ENCODE measurements around the gene MMADHC.

Gene MMADHC

DNA sequence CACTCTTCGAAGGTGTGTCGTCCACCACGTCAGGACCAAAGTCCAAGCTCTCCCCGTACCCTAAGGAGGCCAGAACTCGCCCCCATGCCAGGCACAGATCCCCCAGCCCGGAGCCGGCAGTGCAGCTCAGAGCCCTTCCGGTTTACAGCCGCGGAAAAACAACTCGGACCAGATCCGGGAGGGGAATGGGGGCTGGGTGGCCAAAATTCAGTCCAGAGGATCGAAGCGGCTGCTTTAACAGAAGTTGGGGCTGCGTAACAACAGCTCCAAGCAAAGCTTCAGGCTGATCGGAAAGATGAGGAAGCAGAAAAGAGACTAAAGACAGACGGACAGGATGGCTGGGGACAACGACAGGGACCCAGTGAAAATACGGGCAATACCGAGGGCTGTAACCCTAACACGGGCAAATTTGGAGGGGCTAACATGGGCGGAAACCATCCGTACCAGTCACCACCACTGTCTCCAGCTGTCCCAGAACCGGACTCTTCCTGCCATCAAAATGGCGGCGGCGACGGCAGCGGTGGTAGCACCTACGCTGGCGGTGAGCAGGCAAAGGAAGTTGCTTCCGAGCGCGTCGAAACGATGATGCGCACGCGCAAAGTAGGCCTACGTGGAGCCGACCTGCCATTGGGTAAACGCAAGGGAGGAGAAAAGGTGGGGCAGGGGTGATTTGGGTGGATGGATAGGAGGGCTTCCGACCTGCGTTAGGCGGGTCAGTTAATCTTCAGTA, at the start of gene MMADHC:
MMADHC (minus strand) TSS at position 556 of the 730 bp plus-strand sequence. CDS start 678 bp downstream, outside the sequence.
- peak; percentile 93 for DNase-seq

DNA sequence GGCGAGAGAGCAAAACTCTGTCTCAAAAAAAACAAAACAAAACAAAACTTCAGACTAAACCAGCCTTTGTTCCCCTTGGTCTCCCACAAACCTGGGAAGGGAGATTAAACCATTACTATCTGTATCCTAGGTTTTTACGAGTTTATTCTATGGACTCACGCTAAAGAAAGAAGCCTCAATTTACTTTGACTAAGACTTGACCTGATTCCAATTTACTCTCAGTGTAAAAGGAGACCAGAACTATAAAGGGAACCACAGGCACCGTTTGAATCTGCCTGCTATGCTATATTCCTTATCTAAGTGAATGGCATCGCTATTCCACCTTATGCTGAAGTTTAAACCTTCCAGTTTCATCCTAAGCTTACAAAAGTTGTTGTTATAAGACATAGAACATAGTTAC, 46.5 kb upstream of the MMADHC start:
- no peak for DNase-seq

DNA sequence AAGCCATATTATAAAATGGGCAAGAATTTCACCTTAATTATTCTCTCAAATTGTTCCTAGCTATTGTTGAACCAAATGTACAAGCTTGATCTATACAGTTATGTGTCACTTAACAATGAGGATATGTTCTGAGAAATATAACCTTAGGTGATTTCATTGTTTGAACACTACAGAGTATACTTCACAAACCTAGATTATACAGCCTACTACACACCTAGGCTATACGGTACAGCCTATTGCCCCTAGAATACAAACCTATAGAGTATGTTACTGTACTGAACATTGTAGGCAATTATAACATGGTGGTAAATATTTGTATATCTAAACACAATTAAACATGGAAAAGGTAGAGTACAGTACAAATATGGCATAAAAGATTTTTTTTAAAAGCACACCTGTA, 42.9 kb upstream of the MMADHC start:
- DNase-seq, result no peak

DNA sequence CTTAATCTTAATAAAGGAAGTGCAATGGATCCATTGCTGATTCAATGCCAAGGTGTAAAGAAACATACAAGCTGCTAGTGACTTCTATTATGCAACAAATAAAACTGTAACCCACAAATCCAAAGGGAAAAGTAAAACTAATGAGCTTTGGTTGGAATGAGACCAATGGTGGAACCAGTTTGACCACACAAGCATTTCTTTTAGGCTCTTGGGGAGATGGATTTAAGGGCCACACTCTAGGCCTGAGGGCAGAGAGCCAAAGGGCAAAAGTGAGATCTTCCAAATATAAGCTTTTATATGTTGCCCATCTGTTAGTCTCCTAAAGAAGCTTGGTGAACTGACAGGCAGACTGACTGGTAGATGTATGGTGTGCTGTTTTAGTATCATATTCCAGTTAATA, 41.5 kb upstream of the MMADHC start:
- no peak for DNase-seq

DNA sequence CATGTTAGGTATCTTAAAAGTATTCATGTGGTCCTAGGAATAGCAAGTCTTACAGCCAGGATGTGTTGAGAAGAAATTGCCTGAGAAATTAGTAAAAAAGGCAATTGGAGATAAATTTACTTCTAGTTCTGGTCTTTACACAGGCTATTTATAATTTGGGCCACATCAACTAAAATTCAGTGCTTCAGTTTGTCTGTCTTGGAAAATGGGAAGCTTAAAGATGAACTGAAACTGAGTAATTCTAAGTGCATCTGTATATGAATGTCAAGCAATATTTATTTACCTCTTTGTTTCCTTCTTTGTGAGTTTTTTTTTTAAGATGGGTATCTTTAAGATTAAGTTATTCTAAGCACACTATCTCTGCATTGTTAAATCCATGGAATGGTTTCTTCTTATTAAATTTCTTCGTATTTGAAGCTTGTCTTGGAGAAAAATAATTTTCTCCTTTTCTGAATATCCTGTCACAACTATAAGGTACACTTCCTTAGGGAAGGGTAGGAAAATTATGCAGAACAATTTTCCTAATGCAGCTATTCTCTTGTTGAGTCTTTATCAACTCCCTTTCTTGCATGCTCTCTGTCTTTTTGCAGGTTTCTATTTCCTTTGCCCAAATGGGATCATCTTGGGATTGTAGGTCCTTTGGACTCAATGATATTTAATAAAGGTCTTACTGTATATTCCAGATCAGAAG, 39.7 kb upstream of the MMADHC start:
- DNase-seq, result no peak

DNA sequence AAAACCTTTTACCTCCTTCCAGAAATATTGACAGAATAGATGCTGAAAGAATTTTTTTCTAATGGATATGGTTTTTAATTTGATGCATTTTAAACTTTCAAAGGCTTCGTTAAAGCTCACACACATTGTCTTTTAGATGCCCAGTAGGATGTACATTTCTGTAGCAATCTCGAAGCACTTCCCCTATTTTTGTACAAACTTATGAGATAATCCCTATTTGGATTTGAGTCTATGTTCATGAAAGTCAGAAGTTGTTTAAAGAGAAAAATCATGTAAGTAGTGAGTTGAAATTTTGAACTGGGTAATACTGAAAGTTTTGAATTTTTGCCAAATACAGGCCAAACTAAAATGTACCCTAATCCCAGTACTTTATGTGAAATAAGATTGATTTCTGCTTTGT, 38.1 kb upstream of the MMADHC start:
- DNase-seq, result no peak

DNA sequence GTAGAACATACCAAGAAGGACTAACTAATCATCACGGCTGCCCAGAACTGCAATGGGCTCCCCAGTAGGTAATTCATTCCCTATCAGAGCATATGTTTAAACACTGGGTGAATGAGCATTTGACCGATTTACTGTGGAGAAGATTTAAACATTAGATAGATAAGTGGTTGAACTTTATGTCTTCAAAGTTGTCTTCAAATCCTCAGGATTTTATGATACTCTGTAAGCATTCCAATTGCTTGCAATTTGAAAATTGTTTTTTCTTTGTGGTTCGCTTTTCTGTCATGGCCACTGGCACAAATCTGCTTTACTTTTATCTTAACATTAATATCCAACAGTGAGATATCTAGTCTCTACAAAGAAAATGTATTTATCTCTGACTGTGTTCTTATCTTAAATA, 37.7 kb upstream of the MMADHC start:
- no peak for DNase-seq

DNA sequence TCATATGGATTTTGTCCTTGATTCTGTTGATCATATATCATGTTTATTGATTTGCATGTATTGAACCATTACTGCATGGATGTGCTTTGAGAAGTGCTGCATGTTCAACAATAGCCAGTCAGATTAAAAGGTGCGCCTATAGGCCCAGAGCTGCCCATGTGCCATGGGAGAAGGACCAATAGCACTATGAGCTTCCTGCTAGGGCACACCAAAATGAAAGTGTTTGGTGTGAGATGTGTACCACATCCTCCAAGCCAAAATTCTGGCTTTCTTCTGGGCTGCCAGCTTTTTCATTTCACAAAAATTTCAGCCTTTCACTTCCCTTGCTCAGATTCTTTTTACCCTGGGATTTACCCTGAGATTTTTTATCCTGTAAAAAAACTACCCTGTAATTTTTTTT, 34.8 kb upstream of the MMADHC start:
- no peak for DNase-seq

DNA sequence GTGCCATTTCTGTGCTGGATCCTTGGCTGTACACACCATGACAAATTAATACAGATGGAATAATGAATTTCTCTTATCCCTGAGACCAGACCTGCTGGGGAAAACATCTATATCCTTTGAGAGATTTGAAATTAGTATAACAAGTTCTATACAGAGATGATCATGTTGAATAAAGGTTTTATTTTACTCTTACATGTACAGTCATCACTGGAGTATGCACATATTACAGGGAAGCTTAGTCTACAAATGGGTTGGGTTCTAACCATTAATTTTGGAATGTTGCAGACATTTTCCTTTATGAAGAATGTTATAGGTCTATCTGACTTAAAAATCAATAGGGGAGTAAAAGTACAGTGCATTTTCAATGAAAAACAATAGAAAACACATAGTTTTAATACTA, 29.9 kb upstream of the MMADHC start:
- no peak for DNase-seq

DNA sequence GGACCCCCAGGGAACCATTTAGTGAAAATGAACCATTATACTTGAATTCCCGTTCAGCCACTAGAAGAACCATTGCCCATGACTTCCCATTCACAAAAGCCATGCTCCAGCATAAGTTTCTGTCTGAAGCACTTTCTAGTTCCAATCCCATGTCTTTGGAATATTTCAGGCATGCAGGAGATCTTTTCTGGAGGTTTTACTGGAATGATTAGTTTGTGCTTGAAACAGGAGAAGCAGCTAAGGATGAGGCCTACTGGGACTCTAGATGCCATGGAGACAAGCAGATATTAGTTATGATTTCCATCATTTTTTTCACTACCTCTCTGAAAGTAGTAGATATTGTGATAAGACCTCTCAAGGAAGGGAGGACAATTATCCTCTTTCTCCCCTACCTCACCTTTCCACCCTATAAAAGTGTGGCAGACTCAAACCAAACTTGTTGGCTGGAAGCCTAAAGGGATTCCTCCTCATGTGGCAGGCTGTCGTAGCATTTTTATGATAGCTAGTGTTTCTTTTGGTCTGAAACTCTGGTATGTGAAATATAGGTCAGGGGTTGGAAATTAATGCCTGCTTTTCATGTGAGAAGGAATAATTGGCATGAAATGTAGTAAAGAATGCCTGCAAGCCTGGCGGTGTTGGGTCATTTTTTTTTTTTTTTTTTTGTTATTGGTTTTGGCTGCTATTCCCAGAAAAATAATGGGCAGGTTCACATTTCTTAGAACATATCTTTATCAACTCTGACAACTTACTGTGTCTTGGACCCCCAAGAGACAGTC, 29.3 kb upstream of the MMADHC start:
- no peak for DNase-seq

DNA sequence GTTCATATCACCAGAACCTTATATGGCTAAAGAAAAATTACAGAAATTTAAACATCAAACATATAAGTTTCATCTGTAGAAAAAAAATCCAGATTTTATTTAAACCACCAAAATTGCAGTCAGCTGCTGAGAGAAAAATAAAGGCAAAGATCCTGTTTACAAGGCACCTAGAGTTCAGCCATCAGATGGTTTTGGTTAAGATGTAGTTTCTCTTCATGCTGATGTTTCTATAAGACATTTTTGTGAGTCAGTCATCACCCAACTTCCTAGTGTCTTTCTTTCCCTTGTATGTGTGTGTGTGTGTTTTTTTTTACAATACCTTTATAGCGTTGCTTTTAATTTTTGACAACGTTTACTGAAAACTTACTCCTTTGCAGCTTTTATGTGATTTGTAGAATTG, 26.1 kb upstream of the MMADHC start:
- DNase-seq, result no peak

DNA sequence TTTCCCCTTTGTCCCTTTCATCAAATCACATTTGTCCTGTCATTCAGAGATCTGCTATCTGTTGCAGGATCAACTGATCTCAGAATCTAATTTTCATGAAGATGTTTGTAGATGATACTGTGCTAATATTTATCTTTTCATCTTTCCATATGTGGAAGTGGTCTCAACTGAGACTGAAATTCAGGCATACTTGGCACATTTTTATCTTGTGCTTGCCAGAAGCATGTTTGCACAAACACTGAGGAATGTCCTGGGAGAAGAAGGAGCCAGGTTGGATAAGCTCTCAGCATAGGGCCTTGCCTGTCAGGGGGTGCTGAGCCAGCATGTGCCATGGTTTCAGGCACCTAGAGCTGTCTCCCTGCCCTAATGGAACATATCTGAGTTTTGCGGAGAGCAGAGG, 24.5 kb upstream of the MMADHC start:
- no peak for DNase-seq

DNA sequence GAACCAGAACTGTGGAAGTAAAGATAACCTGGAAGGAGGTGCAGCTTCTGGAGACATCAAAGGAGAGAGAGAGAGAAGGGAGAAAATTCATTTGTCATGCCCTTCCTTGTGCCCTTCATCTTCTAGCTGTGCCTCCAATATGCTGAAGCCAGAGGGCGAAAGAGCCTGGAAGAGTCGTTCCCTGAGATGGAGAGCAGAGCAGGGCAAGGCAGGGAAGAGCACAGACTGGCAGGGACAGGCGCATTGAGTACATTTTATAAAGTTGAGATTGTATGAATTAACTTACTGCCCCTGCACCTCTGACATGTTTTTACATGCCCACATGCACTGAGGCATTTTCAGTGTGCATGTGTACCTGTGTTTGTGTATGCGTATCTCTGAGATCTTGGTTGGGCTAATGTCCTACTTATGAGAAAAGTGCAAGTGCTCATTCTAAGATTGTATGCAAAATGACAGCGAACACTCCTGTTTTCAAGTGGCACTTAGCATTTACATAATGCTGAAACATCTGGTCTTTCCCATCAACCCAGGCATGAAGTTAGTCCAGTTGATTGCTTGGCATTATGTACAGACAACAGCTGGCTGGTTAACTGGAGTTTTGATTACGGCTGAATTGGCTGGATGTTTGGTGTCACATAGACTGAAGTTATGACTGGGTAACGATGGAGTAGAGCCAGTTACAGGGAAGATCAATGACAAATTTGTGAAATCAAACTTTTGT, 23.7 kb upstream of the MMADHC start:
- no peak for DNase-seq

DNA sequence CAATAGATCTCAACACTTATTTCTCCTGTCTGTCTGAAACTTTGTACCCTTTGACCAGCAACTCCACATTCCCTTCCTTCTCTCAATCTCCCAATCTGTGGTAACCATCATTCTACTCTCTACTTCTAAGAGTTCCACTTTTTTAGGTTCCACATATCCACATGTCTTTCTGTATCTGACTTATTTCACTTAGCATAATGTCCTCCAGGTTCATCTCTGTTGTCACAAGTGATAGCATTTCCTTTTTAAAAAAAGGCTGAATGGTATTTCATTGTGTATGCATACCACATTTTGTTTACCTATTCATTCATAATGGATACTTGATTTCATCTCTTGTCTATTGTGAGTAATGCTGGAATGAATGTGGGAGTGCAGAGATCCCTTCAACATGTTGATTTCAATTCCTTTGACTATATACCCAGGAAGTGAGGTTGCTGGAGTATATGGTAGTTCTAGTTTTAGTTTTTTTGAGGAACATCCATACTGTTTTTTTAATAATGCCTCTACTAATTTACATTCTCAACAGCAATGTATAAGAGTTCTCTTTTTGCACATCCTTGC, 18.8 kb upstream of the MMADHC start:
- no peak for DNase-seq

DNA sequence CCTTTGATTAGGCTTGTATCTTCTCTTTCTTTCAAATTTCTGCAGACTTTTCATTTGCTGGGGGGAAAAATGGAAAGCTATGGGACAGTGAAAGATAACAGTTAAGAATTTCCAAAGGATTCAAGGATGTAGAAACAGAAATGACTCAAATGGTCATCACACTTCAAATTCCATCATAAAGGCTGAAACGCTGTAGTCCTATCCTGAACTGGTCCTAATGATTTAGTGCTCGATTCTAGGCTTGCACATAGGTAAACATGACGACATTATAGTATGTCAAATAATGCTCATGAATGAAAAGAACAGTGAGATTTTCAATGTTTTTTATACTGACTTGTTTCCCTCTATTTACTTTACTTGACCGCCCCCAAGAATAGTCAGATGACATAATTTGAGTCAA, 15.7 kb upstream of the MMADHC start:
- DNase-seq, result no peak

DNA sequence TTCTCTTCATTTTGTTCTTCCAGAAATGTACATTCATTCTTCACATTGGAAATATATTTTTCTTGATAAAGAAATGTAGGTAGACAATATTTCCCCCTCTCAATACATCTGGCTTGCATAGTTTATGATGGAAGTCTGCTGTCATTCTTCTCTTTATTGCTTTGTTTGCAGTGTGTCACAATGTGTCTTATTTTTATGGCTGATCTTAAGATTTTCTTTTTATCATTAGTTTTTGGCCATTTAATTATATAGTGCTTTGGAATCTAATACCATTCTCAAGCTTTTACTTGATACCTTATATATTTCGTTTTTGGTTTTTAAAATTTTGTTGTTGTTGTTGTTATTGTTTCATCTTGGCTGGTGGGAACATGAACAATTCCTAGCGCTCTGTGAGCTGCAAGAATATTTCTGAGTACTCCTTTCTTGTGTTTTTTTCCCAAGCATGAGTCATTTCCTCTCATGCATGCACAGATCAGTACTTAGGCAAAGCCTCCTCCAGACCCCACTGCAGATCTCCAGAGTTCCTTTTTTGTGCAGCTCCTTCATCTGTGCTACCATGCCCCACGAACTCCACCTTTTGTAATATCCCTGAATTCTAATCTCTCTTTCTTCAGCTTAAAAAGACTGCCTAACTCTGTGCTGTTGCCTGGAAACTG, 13.7 kb upstream of the MMADHC start:
- DNase-seq, result no peak

DNA sequence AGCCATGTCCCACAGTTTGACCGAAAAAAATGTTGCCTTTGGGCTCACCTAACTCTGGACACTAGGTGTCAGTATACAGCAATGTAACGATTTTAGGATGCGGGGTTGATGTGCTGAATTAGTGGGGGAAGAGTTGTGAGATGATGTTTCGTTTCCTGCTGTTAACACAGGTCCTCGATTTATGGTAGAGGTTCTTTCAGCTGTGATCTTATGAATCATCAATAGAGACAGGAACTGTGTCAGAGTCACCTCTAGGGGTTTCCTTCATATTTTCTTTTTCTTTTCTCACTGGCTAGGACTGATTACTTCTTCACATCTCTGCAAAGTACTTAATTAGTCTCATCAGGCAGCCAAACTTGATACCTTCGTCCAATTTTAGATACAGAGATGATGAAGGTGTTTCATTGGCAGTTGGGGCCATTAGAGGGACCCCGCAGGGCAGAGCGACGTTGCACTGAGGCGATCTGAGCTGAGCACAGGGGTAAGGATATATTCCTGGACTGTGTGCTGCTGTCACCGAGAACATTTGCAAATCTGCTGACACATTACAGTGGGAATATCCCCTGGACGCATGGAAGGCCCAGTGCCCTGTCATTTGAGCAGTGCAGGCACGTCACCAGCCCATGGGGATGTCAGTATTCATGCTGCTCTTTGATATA, 10.2 kb upstream of the MMADHC start:
- DNase-seq, result peak; percentile 90

DNA sequence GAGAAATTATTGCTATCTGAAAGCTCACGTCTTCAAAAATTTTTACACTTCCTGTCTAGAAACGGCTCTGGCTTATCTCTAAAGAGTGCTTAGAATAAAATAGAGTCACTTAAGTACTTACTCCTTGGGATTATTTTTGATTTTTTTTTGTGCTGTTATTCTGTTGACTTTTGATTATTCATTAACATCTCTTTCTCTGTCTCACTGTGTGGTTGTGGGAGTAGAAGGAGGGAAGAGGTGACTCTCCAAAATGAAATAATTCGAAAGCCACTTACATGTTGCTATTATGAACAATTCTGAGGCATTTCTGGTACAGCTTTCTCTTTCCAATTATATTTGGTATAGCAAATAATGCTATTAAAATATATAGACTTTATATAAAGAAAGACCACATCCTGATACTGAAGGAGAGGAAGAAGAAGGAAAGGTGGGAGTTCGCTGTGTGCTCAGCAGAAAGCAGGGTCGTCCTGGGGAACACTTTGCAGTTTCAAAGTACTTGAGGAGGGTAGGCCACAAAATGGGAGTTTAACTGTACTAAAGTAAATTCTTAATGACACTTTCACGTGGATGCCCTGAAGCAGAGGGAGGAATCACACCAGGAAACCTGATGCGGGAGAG, 9.6 kb upstream of the MMADHC start:
- DNase-seq, result no peak

DNA sequence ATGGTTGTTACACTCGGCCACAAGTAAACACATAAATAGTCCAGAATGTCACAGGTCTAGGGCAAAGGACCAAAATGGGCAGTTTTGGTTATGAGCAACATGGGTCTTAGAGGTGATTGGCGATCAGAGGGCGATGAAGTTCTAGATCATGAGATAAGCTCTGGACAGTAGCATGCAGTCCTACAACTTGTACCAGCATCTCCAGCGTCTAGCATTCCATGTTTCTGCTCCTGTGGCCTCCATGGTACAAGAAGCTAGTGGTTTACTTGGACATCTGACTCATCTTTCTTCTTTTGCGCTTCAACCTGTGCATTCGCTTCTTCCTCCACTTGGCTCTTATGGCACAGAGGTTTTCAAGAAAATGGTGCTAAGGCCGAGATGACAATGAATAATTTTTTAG, 8.9 kb upstream of the MMADHC start:
- no peak for DNase-seq

DNA sequence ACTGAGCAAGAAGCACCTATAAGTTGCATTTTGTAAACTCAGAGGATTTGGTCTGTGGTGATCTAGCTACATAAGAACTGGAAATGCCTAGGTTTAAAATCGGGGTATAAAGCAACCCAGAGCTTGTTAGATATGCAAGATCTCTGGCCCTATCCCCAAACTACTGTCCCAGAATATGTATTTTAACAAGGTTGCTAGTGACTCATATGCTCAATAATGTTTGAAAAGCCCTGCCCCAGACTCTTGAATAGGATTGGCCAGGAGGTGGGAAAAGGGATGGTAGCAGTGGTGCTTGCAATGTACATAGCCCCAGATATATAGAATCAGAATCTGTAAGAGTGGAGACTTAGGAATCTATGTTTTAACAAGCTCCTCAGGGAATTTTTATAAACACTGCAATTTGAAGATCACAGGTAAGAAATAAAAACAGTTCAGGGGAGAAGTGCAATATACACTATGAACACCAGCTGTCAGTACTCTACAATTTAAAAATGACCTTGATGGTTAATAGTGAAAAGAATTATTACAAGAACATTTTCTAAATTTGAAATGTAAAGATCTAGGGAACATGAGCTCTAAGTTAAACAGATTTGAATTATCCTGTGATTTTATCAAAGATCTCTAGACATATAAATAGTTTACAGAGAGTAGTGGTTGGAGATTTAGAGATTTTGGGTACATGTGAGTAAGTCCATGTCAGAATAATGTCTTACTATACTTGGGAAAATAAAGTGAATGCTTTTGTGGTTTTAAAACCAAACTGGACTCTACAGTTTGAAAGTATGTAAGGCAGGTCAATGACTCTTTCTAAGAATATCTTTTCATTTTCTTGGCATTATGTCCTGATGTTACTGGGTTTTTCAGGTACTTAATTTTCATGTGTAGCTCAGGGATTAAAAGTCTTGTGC, 7.7 kb upstream of the MMADHC start:
- no peak for DNase-seq
